H1 (cell line): ENCODE data around the gene COL4A2. TPM values are rescaled to one million over a fixed set of nuclear protein-coding genes. Genes with fewer than 3 reads are reported as not detected.

Experiments used
- CTCF ChIA-PET: fragments of 300-600 bp; sonication (Branson Sonifier 250); formaldehyde crosslinking; loops from one replicate; lab custom pipeline; 2021; ENCODE audit not compliant: partially characterized antibody; lab: Charles Lee
- POLR2A ChIA-PET: fragments of 300-600 bp; sonication (Branson Sonifier 250); formaldehyde crosslinking; loops from one replicate; lab custom pipeline; 2021; ENCODE audit warnings: inconsistent platforms; ENCODE audit not compliant: partially characterized antibody; lab: Charles Lee
- DNase-seq, 2 experiments: peaks; one replicate each; pipeline versions ENCODE4 v3.0.0 to v3.0.0-alpha.2; 2010 to 2022; ENCODE audit warnings: low spot score in 2 of 2, low read depth in 1 of 2, mixed read lengths in 1 of 2
- FAIRE-seq: peaks from 2 replicates; lab custom pipeline; 2011; peaks lifted over from hg19 to GRCh38; lab: Jason Lieb, UNC
- H2AFZ ChIP-seq: 2 replicates; pipeline ENCODE4 v1.8.1; 2012; ENCODE audit warnings: low read length, inconsistent platforms
- H2AK5ac ChIP-seq: 2 replicates; pipeline ENCODE4 v1.6.1; 2013; ENCODE audit warnings: low read depth, low read length
- H2BK120ac ChIP-seq: replicated peaks from 2 replicates; pipeline ENCODE3; 2013; ENCODE audit warnings: low read depth, low read length, inconsistent platforms
- H2BK12ac ChIP-seq: 2 replicates; pipeline ENCODE4 v1.6.1; 2013; ENCODE audit warnings: low read depth, low read length
- H2BK15ac ChIP-seq: 2 replicates; pipeline ENCODE4 v1.6.1; 2013; ENCODE audit warnings: low read length
- H2BK20ac ChIP-seq: 2 replicates; pipeline ENCODE4 v1.6.1; 2013; ENCODE audit warnings: low read length
- H2BK5ac ChIP-seq: 2 replicates; pipeline ENCODE4 v1.6.1; 2013; ENCODE audit warnings: low read depth, low read length
- H3K14ac ChIP-seq: 2 replicates; pipeline ENCODE4 v1.6.1; 2013; ENCODE audit warnings: inconsistent platforms; ENCODE audit not compliant: insufficient read length
- H3K18ac ChIP-seq: 2 replicates; pipeline ENCODE4 v1.6.1; 2013; ENCODE audit warnings: low read length; ENCODE audit errors: extremely low read depth
- H3K23ac ChIP-seq: 2 replicates; pipeline ENCODE4 v1.6.1; 2013; ENCODE audit warnings: inconsistent platforms; ENCODE audit not compliant: insufficient read length
- H3K23me2 ChIP-seq: 2 replicates; pipeline ENCODE4 v1.6.1; 2013; ENCODE audit warnings: low read depth, low read length
- H3K27ac ChIP-seq: 2 replicates; pipeline ENCODE4 v1.6.1; 2011; ENCODE audit warnings: low read depth, low read length, inconsistent platforms
- H3K27me3 ChIP-seq, 4 experiments: replicated peaks in 1 of 4; 1 replicate in 1 of 4; 2 replicates in 3 of 4; pipeline versions ENCODE4 v1.6.1 to v1.8.1; 2011 to 2013; ENCODE audit warnings: low read length in 3 of 4, mild to moderate bottlenecking in 3 of 4, inconsistent platforms in 2 of 4, mixed read lengths in 2 of 4, moderate library complexity in 1 of 4; ENCODE audit not compliant: control insufficient read depth in 3 of 4, insufficient read depth in 3 of 4; ENCODE audit errors: extremely low read depth in 1 of 4
- H3K36me3 ChIP-seq, 4 experiments: 2 replicates each; pipeline versions ENCODE4 v1.6.1 to v1.8.1; 2011 to 2013; ENCODE audit warnings: mild to moderate bottlenecking in 4 of 4, low read length in 3 of 4, moderate library complexity in 2 of 4, control low read depth in 1 of 4, inconsistent platforms in 1 of 4; ENCODE audit not compliant: insufficient read depth in 4 of 4, control insufficient read depth in 2 of 4
- H3K4ac ChIP-seq: replicated peaks from 2 replicates; pipeline ENCODE3; 2013; ENCODE audit warnings: low read length, low read depth, mixed read lengths, inconsistent platforms; ENCODE audit not compliant: insufficient read length
- H3K4me1 ChIP-seq, 4 experiments: replicated peaks in 1 of 4; 1 replicate in 1 of 4; 2 replicates in 3 of 4; pipeline versions ENCODE4 v1.6.1 to v1.8.1; 2011 to 2013; ENCODE audit warnings: low read length in 3 of 4, inconsistent platforms in 2 of 4, mixed read lengths in 1 of 4; ENCODE audit not compliant: insufficient read depth in 4 of 4, control insufficient read depth in 3 of 4
- H3K4me2 ChIP-seq, 2 experiments: 2 replicates each; pipeline versions ENCODE4 v1.6.1 to v1.8.1; 2011 to 2013; ENCODE audit warnings: low read depth in 2 of 2, low read length in 2 of 2, control low read depth in 1 of 2, inconsistent platforms in 1 of 2, mild to moderate bottlenecking in 1 of 2; ENCODE audit not compliant: insufficient read depth in 1 of 2
- H3K4me3 ChIP-seq, 4 experiments: fragments of 200-600, 300-600 bp in 1 of 4; sonication (generic), shearing (Covaris generic), sonication (Bioruptor Twin) in 1 of 4; 2 replicates each; pipeline versions ENCODE4 v1.5.1 to v1.8.1; 2011 to 2016; ENCODE audit warnings: low read length in 4 of 4, low read depth in 3 of 4, control low read depth in 2 of 4, inconsistent platforms in 2 of 4, mild to moderate bottlenecking in 2 of 4, mixed read lengths in 1 of 4, moderate library complexity in 1 of 4; ENCODE audit not compliant: insufficient read depth in 2 of 4; ENCODE audit errors: extremely low read depth in 1 of 4
- H3K56ac ChIP-seq: replicated peaks from 2 replicates; pipeline ENCODE3; 2013; ENCODE audit warnings: low read depth, mild to moderate bottlenecking, mixed read lengths, low read length, inconsistent platforms; ENCODE audit not compliant: insufficient read length
- H3K79me1 ChIP-seq: 2 replicates; pipeline ENCODE4 v1.6.1; 2013; ENCODE audit warnings: low read depth, low read length, control low read depth
- H3K79me2 ChIP-seq, 2 experiments: 2 replicates each; pipeline versions ENCODE4 v1.6.1 to v1.8.1; 2012 to 2013; ENCODE audit warnings: low read length in 2 of 2, mild to moderate bottlenecking in 2 of 2, inconsistent platforms in 1 of 2; ENCODE audit not compliant: insufficient read depth in 2 of 2, control insufficient read depth in 1 of 2
- H3K9ac ChIP-seq, 4 experiments: replicated peaks in 1 of 4; 1 replicate in 1 of 4; 2 replicates in 3 of 4; pipeline versions ENCODE4 v1.6.1 to v1.8.1; 2011 to 2013; ENCODE audit warnings: low read depth in 3 of 4, low read length in 3 of 4, control low read depth in 2 of 4, mild to moderate bottlenecking in 2 of 4, moderate library complexity in 2 of 4, inconsistent platforms in 1 of 4; ENCODE audit errors: extremely low read depth in 1 of 4
- H3K9me3 ChIP-seq, 2 experiments: 2 replicates each; pipeline versions ENCODE4 v1.6.1 to v1.8.1; 2012 to 2013; ENCODE audit warnings: mild to moderate bottlenecking in 2 of 2, moderate library complexity in 2 of 2, control low read depth in 1 of 2, inconsistent platforms in 1 of 2, low read depth in 1 of 2, low read length in 1 of 2, mixed read lengths in 1 of 2; ENCODE audit not compliant: insufficient read depth in 2 of 2
- H4K20me1 ChIP-seq, 2 experiments: replicated peaks in 1 of 2; 2 replicates each; pipeline versions ENCODE3 to v1.8.1; 2011 to 2013; ENCODE audit warnings: inconsistent platforms in 2 of 2, low read length in 2 of 2, mild to moderate bottlenecking in 1 of 2; ENCODE audit not compliant: insufficient read depth in 2 of 2, control insufficient read depth in 1 of 2
- H4K5ac ChIP-seq: 2 replicates; pipeline ENCODE4 v1.6.1; 2013; ENCODE audit warnings: low read length, low read depth, mixed read lengths, inconsistent platforms; ENCODE audit not compliant: insufficient read length
- H4K8ac ChIP-seq: 2 replicates; pipeline ENCODE4 v1.8.0; 2013; ENCODE audit warnings: mild to moderate bottlenecking, moderate library complexity, low read length, inconsistent platforms; ENCODE audit not compliant: insufficient read depth; ENCODE audit errors: extremely low read depth
- H4K91ac ChIP-seq: replicated peaks from 2 replicates; pipeline ENCODE3; 2013; ENCODE audit warnings: low read length, mixed read lengths, inconsistent platforms; ENCODE audit not compliant: insufficient read length
- ASH2L ChIP-seq: fragments of 200-600, 300-600 bp; sonication (generic); IDR thresholded peaks from one replicate; pipeline ENCODE4 v1.7.1; 2017; ENCODE audit warnings: low read length
- EGR1 ChIP-seq: IDR thresholded peaks from 2 replicates; pipeline ENCODE4 v1.6.1; 2011; ENCODE audit warnings: low read depth, low read length, borderline replicate concordance
- GABPA ChIP-seq: IDR thresholded peaks from 2 replicates; pipeline ENCODE4 v1.6.1; 2011; ENCODE audit warnings: mild to moderate bottlenecking, low read length, moderate library complexity, borderline replicate concordance; ENCODE audit not compliant: insufficient read depth
- GTF2F1 ChIP-seq: IDR thresholded peaks from 2 replicates; pipeline ENCODE4 v1.6.1; 2012; ENCODE audit warnings: low read depth, low read length, improper control_type of control experiment, borderline replicate concordance
- KDM4A ChIP-seq: IDR thresholded peaks from one replicate; pipeline ENCODE4 v1.7.1; 2012; ENCODE audit warnings: low read depth, mild to moderate bottlenecking, moderate library complexity, low read length, inconsistent platforms; ENCODE audit not compliant: severe bottlenecking
- NRF1 ChIP-seq: IDR thresholded peaks from 2 replicates; pipeline ENCODE4 v1.6.1; 2011; ENCODE audit warnings: mild to moderate bottlenecking, low read depth, low read length, improper control_type of control experiment
- POLR2A ChIP-seq, 2 experiments: IDR thresholded peaks; 1 replicate in 1 of 2; 2 replicates in 1 of 2; pipeline ENCODE4 v1.6.1; 2011; ENCODE audit warnings: low read depth in 2 of 2, low read length in 2 of 2, mild to moderate bottlenecking in 2 of 2; ENCODE audit errors: control extremely low read depth in 1 of 2
- POLR2AphosphoS5 ChIP-seq: IDR thresholded peaks from 2 replicates; pipeline ENCODE4 v1.6.1; 2011; ENCODE audit warnings: low read depth, low read length
- SP1 ChIP-seq: IDR thresholded peaks from 2 replicates; pipeline ENCODE4 v1.6.1; 2011; ENCODE audit warnings: low read depth, low read length
- SRF ChIP-seq: IDR thresholded peaks from 2 replicates; pipeline ENCODE4 v1.6.1; 2011; ENCODE audit warnings: mild to moderate bottlenecking, low read depth, low read length, moderate library complexity
- TAF7 ChIP-seq: optimal IDR thresholded peaks from 2 replicates; pipeline ENCODE3; 2011; ENCODE audit warnings: low read depth, mild to moderate bottlenecking, inconsistent platforms, low read length, moderate library complexity, borderline replicate concordance
- USF2 ChIP-seq: IDR thresholded peaks from 2 replicates; pipeline ENCODE4 v1.6.1; 2011; ENCODE audit warnings: low read length, improper control_type of control experiment
- ZNF274 ChIP-seq: IDR thresholded peaks from 2 replicates; pipeline ENCODE4 v1.7.0; 2012; ENCODE audit warnings: low read length, borderline replicate concordance; ENCODE audit errors: extremely low read depth
- WGBS, 2 experiments: shearing (Covaris generic) in 1 of 2; methylation state at CpG; one replicate each; pipeline versions ENCODE4 v1.1.6 to v1.1.7; 2013 to 2015; ENCODE audit warnings: low lambda C conversion rate in 2 of 2, mixed read lengths in 2 of 2, inconsistent platforms in 1 of 2, low coverage in 1 of 2, missing lambda C conversion rate in 1 of 2; ENCODE audit not compliant: insufficient replicate concordance in 2 of 2, insufficient coverage in 1 of 2, insufficient read length in 1 of 2; ENCODE audit errors: extremely low coverage in 1 of 2, missing lambda C conversion rate in 1 of 2; 5-methylcytosine and 5-hydroxymethylcytosine counted together
- polyA plus RNA-seq, 7 experiments: library from polyadenylated mRNA; depleted of rRNA in 3 of 7; stranded (reverse) in 5 of 7; unstranded in 2 of 7; fragments of >200 nt in 5 of 7; fragments of 200-250 nt in 2 of 7; gene quantifications; 1 replicate in 5 of 7; 2 replicates in 1 of 7; 4 replicates in 1 of 7; pipeline versions ENCODE4 v1.2.1 to v1.2.3, GENCODE V29; 2011 to 2013; ENCODE audit warnings: missing spikeins in 2 of 7, mixed read lengths in 2 of 7
- total RNA-seq: library from RNA; stranded (reverse); fragmentation: NEBNext Ultra II Directional; extraction: Animal tissue kit (Norgen Biotek cat#: 25700); gene quantifications from 2 replicates; pipeline ENCODE4 v1.2.1, GENCODE V29; 2021

Gene COL4A2
- total and polyA plus RNA-seq, 2 of the 8 experiments (the other 6 are each of a cell fraction or from before 2014, with no cell fraction given), result 80.4 to 87.3 TPM

DNA sequence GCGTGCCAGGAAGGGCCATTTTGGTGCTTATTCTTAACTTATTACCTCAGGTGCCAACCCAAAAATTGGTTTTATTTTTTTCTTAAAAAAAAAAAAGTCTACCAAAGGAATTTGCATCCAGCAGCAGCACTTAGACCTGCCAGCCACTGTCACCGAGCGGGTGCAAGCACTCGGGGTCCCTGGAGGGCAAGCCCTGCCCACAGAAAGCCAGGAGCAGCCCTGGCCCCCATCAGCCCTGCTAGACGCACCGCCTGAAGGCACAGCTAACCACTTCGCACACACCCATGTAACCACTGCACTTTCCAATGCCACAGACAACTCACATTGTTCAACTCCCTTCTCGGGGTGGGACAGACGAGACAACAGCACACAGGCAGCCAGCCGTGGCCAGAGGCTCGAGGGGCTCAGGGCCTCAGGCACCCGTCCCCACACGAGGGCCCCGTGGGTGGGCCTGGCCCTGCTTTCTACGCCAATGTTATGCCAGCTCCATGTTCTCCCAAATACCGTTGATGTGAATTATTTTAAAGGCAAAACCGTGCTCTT is 205.2 kb downstream of the COL4A2 start:
- Histone ChIP-seq H3K27me3 (no peaks in the 10 kb centered on the region), H3K4ac (no peak overlapping the region), H2BK15ac (no peak overlapping the region), H2AK5ac (no peak overlapping the region), H4K20me1 (peaks cover 0 to 3% of the 10 kb centered on the region in 2 experiments), H3K36me3 (peaks cover 5 to 25% (median 15%) of the 10 kb centered on the region in 4 experiments; a peak in 7 of 8 replicates), H2AFZ (no peak overlapping the region), H2BK5ac (no peak overlapping the region), H3K27ac (no peak overlapping the region), H4K8ac (no peak overlapping the region; the same call in 1 of the 2 replicates), H3K4me1 (peaks cover 0 to 5% (median 0%) of the 10 kb centered on the region in 4 experiments; a peak in 1 of 7 replicates), H3K14ac (no peak overlapping the region), H3K4me3 (no peak overlapping the region), H3K4me2 (no peak overlapping the region), H3K18ac (no peak overlapping the region), H2BK12ac (0 out of 2 replicates have a peak overlapping the region, but pooled peaks have one; percentile 5), H3K23ac (no peak overlapping the region), H4K5ac (no peak overlapping the region), H2BK120ac (no peak overlapping the region), H3K79me2 (no peaks in the 10 kb centered on the region), H3K56ac (no peak overlapping the region), H4K91ac (no peak overlapping the region), H3K79me1 (0 out of 2 replicates have a peak, but pooled peaks cover 2% of the 10 kb centered on the region), H3K9ac (no peak overlapping the region), H3K23me2 (0 out of 2 replicates have a peak, but pooled peaks cover 2% of the 10 kb centered on the region), H2BK20ac (no peak overlapping the region), H3K9me3 (no peaks in the 10 kb centered on the region)
- no peak for DNase-seq
- FAIRE-seq, result no peak
- CTCF ChIA-PET, result interaction anchor here (1.0 to 2.2 kb wide), 5 partner anchors 16 to 160 kb away, joined by 3 to 7 read pairs (median 3); no protein-coding TSS in a partner anchor
- WGBS, 2 experiments, result 89% methylated on average over 17 of the region's 17 CpGs; no CpG with 5 or more reads in 1 of the 2 experiments
- POLR2A ChIA-PET, result no interaction called here
- no peak for TF ChIP-seq USF2
- TF ChIP-seq TAF7, result no peak
- TF ChIP-seq ZNF274, result no peak
- TF ChIP-seq SRF, result no peak
- TF ChIP-seq ASH2L, result no peak
- TF ChIP-seq KDM4A, result no peak
- TF ChIP-seq SP1, result no peak
- no peak for TF ChIP-seq POLR2AphosphoS5
- no peak for TF ChIP-seq GABPA
- no peak for TF ChIP-seq GTF2F1
- no peak for TF ChIP-seq EGR1
- TF ChIP-seq NRF1, result no peak
- no peak for TF ChIP-seq POLR2A (IDR thresholded peaks at IDR 0.05; ENCODE audit: control extremely low read depth in 1 of 2, low read depth in 2 of 2, low read length in 2 of 2)
